Measurements from ENCODE around the gene CREBBP. TPM values are rescaled to one million over a fixed set of nuclear protein-coding genes. Genes with fewer than 3 reads are reported as not detected.

CREBBP gene
- total RNA-seq, 2 donors from 2014 or later = 57.1 to 63.1 TPM

GRCh38 chr16:3751878-3752277 is 128.6 kb downstream of the CREBBP start:
- no peaks in the 10 kb centered on the region for H3K27me3 Mint-ChIP-seq (ENCODE audit: low read depth)
- no peaks in the 10 kb centered on the region for H3K9me3 Mint-ChIP-seq
- H3K4me1 Mint-ChIP-seq (ENCODE audit: low read depth) = peaks cover 7% of the 10 kb centered on the region
- H3K27ac Mint-ChIP-seq = no peak overlapping the region
- ATAC-seq (replicated peaks in 1 of 2) (no peak), DNase-seq (no peak)
- no peak overlapping the region for H3K4me3 Mint-ChIP-seq
- H3K36me3 Mint-ChIP-seq (ENCODE audit: insufficient read depth in 2 of 2) = peaks cover 10 to 17% of the 10 kb centered on the region in 2 donors

DNA sequence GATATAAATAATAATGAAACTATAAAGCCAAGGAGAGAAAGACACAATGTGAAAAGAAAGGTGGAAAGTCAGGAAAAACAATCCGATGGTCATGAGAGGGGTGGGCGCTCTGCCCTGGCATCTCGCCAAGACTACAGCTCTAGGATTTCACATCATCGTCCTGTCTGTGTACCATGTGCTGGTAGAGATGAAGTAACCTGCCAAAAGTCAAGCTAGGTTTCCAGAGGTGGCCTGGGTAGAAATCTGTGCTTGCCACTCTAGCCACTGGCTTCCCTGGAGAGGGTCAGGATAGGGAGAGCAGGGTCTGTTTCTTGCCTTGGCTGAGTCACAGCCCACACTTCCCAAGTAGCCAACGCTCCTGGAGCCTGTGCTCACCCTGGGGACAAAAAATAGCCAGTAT is 132.2 kb downstream of the CREBBP start:
- no peaks in the 10 kb centered on the region for H3K27me3 Mint-ChIP-seq (ENCODE audit: low read depth)
- ATAC-seq (replicated peaks in 1 of 2) (no peak), DNase-seq (no peak)
- no peak overlapping the region for H3K27ac Mint-ChIP-seq
- H3K9me3 Mint-ChIP-seq = no peaks in the 10 kb centered on the region
- peaks cover 7% of the 10 kb centered on the region for H3K4me1 Mint-ChIP-seq (ENCODE audit: low read depth)
- H3K36me3 Mint-ChIP-seq (ENCODE audit: insufficient read depth in 2 of 2) = peaks cover 8 to 15% of the 10 kb centered on the region in 2 donors
- H3K4me3 Mint-ChIP-seq = no peak overlapping the region

DNA sequence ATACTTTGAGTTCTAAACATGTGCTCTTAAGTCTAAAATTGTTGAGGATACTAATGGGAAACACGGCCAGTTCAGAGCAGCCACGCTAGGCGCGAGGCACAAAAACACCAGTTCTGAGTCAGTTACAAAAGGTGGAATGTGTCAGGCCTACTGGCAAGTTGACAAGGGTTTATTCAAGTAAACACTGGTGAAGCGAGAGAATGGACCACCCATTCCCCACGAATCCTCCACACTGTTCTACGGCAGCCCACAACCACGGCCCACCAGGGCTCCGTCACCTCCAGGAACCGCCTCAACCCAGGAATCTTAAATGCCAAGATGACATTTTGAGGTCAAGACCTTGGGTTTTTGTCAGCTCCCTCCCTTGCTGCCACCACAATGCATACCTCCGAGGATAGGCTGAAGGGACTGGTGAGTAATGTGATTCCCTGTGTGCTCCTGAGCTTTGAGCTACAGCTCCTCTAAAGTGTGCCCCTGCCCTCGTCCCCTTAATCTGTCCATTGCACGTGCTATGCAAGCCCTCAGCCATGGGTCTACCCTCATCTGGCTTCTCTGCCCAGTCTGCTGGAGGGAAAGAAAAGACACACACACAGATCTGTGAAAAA is 134.7 kb downstream of the CREBBP start:
- ATAC-seq (replicated peaks in 1 of 2) = no peak
- H3K9me3 Mint-ChIP-seq = no peaks in the 10 kb centered on the region
- H3K27ac Mint-ChIP-seq = no peak overlapping the region
- no peaks in the 10 kb centered on the region for H3K4me1 Mint-ChIP-seq (ENCODE audit: low read depth)
- H3K4me3 Mint-ChIP-seq = no peak overlapping the region
- H3K36me3 Mint-ChIP-seq (ENCODE audit: insufficient read depth in 2 of 2) = peaks cover 5 to 13% of the 10 kb centered on the region in 2 donors
- DNase-seq = no peak
- no peaks in the 10 kb centered on the region for H3K27me3 Mint-ChIP-seq (ENCODE audit: low read depth)

DNA sequence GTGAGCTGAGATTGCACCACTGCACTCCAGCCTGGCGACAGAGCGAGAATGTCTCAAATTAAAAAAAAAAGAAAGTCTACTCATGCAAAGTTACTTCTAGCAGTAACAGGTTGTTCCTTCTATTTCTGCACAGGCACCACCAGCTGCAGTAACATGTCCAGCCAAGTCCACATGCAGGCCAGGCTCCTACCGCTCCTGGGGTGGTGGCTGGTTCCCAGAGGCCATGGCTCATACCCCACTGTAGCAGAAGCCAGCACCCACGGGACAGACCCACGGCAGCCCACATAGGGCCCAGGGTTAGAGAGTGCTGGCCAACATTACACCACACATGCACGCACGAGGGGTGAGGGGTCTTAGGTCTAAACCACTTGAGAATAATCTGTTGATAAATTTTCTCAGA is 136.5 kb downstream of the CREBBP start:
- Mint-ChIP-seq H3K9me3 (no peaks in the 10 kb centered on the region), H3K27me3 (ENCODE audit: low read depth) (no peaks in the 10 kb centered on the region), H3K4me1 (ENCODE audit: low read depth) (no peaks in the 10 kb centered on the region), H3K27ac (no peak overlapping the region), H3K36me3 (ENCODE audit: insufficient read depth in 2 of 2) (peaks cover 5 to 17% of the 10 kb centered on the region in 2 donors), H3K4me3 (no peak overlapping the region)
- ATAC-seq (replicated peaks in 1 of 2) (no peak), DNase-seq (no peak)

DNA sequence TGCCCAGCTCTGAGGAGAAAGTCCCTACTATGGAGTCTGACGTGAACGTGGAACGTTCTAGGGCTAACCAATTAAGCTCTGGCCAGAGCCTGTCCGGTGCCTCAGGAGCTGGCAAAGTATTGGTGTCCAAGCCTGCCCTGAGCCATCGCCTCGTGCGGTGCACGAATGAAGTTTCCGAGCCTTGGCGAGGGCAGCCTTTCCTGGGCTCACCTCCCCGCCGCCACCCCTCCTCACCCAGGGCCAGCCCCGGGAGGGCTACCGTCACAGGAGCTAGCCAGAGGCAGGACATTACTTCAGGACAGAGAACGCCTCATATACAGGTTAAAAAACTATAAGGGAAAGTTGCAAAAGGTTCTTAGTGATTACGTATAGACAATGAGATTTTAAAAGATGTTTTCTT is 139.6 kb downstream of the CREBBP start:
- Mint-ChIP-seq H3K9me3 (no peaks in the 10 kb centered on the region), H3K27ac (no peak overlapping the region), H3K4me1 (ENCODE audit: low read depth) (no peaks in the 10 kb centered on the region), H3K4me3 (no peak overlapping the region), H3K36me3 (ENCODE audit: insufficient read depth in 2 of 2) (peaks cover 5 to 23% of the 10 kb centered on the region in 2 donors), H3K27me3 (ENCODE audit: low read depth) (no peaks in the 10 kb centered on the region)
- no peak for DNase-seq
- ATAC-seq (replicated peaks in 1 of 2) = no peak

GRCh38 chr16:3740186-3740585 is 140.3 kb downstream of the CREBBP start:
- ATAC-seq (replicated peaks in 1 of 2) (no peak), DNase-seq (no peak)
- Mint-ChIP-seq H3K27me3 (ENCODE audit: low read depth) (no peaks in the 10 kb centered on the region), H3K9me3 (no peaks in the 10 kb centered on the region), H3K27ac (no peak overlapping the region), H3K4me1 (ENCODE audit: low read depth) (no peaks in the 10 kb centered on the region), H3K4me3 (no peak overlapping the region), H3K36me3 (ENCODE audit: insufficient read depth in 2 of 2) (peaks cover 9 to 26% of the 10 kb centered on the region in 2 donors)

DNA sequence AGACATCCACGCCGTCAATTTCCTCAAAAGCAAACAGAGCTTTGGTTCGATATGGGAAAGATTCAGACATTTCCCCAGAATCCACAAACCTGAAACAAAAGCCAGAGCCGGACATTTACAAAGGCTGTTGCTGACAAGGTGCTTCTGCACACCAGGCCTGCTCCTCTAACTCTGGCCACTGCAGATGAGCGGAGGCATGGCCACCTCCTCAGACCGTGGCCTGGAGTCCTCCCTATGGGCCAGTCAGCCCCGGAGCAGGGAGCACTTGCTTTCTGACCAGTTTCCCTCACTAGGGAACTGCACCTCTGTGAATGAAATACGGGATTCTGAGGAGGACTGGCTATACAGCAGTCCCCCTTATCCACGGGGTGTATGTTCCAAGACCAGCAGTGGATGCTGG is 140.9 kb downstream of the CREBBP start:
- Mint-ChIP-seq H3K4me1 (ENCODE audit: low read depth) (no peaks in the 10 kb centered on the region), H3K27me3 (ENCODE audit: low read depth) (no peaks in the 10 kb centered on the region), H3K4me3 (no peak overlapping the region), H3K27ac (no peak overlapping the region), H3K36me3 (ENCODE audit: insufficient read depth in 2 of 2) (peaks cover 9 to 30% of the 10 kb centered on the region in 2 donors), H3K9me3 (no peaks in the 10 kb centered on the region)
- no peak for DNase-seq
- no peak for ATAC-seq (replicated peaks in 1 of 2)

GRCh38 chr16:3738541-3738940 is 142.0 kb downstream of the CREBBP start:
- H3K4me3 Mint-ChIP-seq = no peak overlapping the region
- no peaks in the 10 kb centered on the region for H3K9me3 Mint-ChIP-seq
- DNase-seq (no peak), ATAC-seq (replicated peaks in 1 of 2) (no peak)
- peaks cover 9 to 32% of the 10 kb centered on the region in 2 donors for H3K36me3 Mint-ChIP-seq (ENCODE audit: insufficient read depth in 2 of 2)
- H3K27ac Mint-ChIP-seq = no peak overlapping the region
- H3K4me1 Mint-ChIP-seq (ENCODE audit: low read depth) = no peaks in the 10 kb centered on the region
- no peaks in the 10 kb centered on the region for H3K27me3 Mint-ChIP-seq (ENCODE audit: low read depth)

DNA sequence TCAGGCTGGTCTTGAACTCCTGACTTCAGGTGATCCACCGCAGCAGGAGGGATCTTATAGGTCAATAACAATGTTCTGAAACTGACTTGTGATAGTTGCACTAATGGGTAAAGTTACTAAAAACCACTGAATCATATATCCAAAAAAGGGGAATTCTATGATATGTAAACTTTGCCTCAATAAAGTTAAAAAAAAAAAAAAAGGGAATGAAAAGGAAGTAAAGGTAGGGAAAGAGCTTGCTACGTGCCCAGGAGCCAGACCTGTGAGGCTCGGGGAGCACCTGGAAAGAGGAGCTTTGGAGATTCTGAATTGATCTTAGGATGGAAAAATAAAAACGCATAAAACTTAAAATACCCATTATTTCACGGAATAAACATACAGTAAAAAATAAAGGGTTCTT is 142.4 kb downstream of the CREBBP start:
- Mint-ChIP-seq H3K4me1 (ENCODE audit: low read depth) (no peaks in the 10 kb centered on the region), H3K27ac (no peak overlapping the region), H3K36me3 (ENCODE audit: insufficient read depth in 2 of 2) (peaks cover 11 to 32% of the 10 kb centered on the region in 2 donors)

GRCh38 chr16:3737181-3737580 is 143.3 kb downstream of the CREBBP start:
- Mint-ChIP-seq H3K27ac (no peak overlapping the region), H3K36me3 (ENCODE audit: insufficient read depth in 2 of 2) (peaks cover 11 to 32% of the 10 kb centered on the region in 2 donors), H3K27me3 (ENCODE audit: low read depth) (no peaks in the 10 kb centered on the region), H3K4me3 (no peak overlapping the region), H3K9me3 (no peaks in the 10 kb centered on the region), H3K4me1 (ENCODE audit: low read depth) (no peaks in the 10 kb centered on the region)
- ATAC-seq (replicated peaks in 1 of 2) (no peak), DNase-seq (no peak)

More for the DNA sequence above, 142.4 kb downstream of the CREBBP start:
- Mint-ChIP-seq H3K27me3 (ENCODE audit: low read depth) (no peaks in the 10 kb centered on the region), H3K4me3 (no peak overlapping the region), H3K9me3 (no peaks in the 10 kb centered on the region)
- DNase-seq (no peak), ATAC-seq (replicated peaks in 1 of 2) (no peak)

DNA sequence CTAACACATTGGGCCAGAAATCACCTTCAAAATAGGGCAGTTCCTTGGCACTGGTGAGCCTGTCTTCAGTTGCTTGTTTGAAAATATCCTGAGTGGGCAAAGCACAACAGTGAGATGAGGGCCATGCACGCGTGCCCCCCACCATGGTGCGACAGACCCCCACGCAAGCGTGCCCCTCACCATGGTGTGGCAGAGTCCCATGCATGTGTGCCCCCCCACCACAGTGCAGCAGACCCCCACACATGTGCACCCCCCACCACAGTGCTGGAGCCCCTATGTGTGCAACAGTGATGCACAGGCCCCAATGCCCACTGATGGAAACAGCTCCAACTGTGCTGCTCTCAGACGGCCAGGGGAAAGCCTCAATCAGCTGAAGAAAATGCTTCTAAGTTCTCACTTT is 144.4 kb downstream of the CREBBP start:
- H3K27me3 Mint-ChIP-seq (ENCODE audit: low read depth) = no peaks in the 10 kb centered on the region
- peaks cover 11 to 29% of the 10 kb centered on the region in 2 donors for H3K36me3 Mint-ChIP-seq (ENCODE audit: insufficient read depth in 2 of 2)
- no peak overlapping the region for H3K27ac Mint-ChIP-seq
- no peak for ATAC-seq (replicated peaks in 1 of 2)
- no peak overlapping the region for H3K4me3 Mint-ChIP-seq
- DNase-seq = no peak
- no peaks in the 10 kb centered on the region for H3K4me1 Mint-ChIP-seq (ENCODE audit: low read depth)
- H3K9me3 Mint-ChIP-seq = no peaks in the 10 kb centered on the region

DNA sequence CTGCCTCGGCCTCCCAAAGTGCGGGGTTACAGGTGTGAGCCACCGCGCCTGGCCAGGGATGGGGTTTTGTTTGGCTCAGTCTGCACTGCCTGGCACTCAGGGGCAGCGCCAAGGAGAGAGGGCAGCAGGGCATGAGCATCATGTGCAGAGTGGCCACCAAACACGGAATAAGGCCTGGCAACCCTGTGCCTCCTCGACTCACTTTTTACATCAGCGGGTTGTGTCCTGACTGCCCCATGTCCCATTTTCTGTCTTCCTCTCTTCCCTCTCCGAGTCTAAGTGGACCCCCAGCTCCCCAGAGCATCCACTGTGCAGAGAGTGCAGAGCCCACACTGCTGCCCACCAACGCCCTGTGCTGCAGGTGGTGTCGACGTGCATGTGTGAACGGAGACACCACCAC is 145.0 kb downstream of the CREBBP start:
- no peak overlapping the region for H3K27ac Mint-ChIP-seq

DNA sequence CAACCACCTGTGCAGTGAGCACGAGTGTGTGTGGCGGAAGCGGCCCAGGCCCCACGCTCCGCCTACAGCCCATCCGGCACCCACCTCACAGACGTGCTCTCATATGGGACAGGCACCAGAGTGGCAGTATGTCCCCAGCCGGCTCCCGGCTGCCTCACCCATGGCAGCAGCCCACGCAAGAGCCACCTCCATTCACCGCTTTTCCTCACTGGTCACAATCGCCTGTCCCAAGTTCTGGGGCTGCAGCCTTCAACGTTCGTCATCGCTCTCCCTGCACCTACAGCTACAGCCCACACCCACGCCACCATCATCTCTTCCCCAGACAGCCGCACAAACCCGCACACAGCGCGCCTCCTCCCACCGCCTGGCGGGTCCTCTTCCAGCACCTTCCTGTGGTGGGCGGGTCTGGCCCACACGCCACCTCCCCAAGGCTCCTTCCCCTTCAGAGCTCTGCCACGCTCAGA is 145.7 kb downstream of the CREBBP start:
- no peak for ATAC-seq (replicated peaks in 1 of 2)
- Mint-ChIP-seq H3K4me1 (ENCODE audit: low read depth) (no peaks in the 10 kb centered on the region), H3K36me3 (ENCODE audit: insufficient read depth in 2 of 2) (peaks cover 11 to 33% of the 10 kb centered on the region in 2 donors)

More for the DNA sequence above, 145.0 kb downstream of the CREBBP start:
- no peaks in the 10 kb centered on the region for H3K9me3 Mint-ChIP-seq
- DNase-seq (no peak), ATAC-seq (replicated peaks in 1 of 2) (no peak)
- H3K36me3 Mint-ChIP-seq (ENCODE audit: insufficient read depth in 2 of 2) = peaks cover 11 to 30% of the 10 kb centered on the region in 2 donors
- H3K4me3 Mint-ChIP-seq = no peak overlapping the region
- H3K4me1 Mint-ChIP-seq (ENCODE audit: low read depth) = no peaks in the 10 kb centered on the region
- H3K27me3 Mint-ChIP-seq (ENCODE audit: low read depth) = no peaks in the 10 kb centered on the region

DNA sequence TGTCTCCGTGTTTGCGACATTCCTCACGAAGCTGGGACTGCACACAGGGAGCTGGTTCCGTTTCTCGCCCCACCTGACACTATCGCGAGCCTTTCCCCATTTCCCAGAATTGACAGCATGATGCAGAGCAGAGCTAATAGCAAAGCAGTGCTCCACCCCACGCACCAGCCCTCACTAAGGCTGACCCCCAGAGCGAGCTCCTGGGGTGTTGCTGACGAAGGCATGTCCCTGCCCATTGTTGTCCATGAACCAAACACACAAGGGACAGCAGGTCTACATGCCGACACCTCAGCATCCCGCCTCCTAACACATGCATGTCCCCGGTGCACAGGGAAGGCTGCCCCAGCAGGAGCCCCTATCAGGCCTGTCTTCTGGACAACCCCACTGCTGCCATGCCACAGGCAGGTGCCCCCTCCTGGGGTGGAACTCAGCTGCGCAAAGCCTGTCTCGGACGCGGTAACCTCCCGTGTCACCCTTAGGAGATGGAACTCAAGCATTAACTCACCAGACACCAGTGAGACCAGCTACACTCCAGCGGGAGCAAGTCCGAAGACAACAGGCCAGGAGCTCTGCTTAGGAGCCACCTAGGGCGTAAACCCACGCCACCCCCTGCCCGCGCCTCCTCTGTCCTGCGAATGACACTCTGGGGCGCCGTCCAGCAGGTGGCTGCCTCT is 146.3 kb downstream of the CREBBP start:
- ATAC-seq (replicated peaks in 1 of 2) (no peak), DNase-seq (no peak)
- Mint-ChIP-seq H3K4me3 (no peak overlapping the region), H3K4me1 (ENCODE audit: low read depth) (no peaks in the 10 kb centered on the region), H3K36me3 (ENCODE audit: insufficient read depth in 2 of 2) (peaks cover 11 to 35% of the 10 kb centered on the region in 2 donors), H3K27me3 (ENCODE audit: low read depth) (no peaks in the 10 kb centered on the region), H3K9me3 (no peaks in the 10 kb centered on the region), H3K27ac (no peak overlapping the region)

More for the DNA sequence above, 145.7 kb downstream of the CREBBP start:
- H3K4me3 Mint-ChIP-seq = no peak overlapping the region
- H3K27me3 Mint-ChIP-seq (ENCODE audit: low read depth) = no peaks in the 10 kb centered on the region
- H3K27ac Mint-ChIP-seq = no peak overlapping the region
- DNase-seq = no peak
- H3K9me3 Mint-ChIP-seq = no peaks in the 10 kb centered on the region
